H1 (cell line): Measurements from ENCODE around the gene PHF3. TPM values are rescaled to one million over a fixed set of nuclear protein-coding genes. Genes with fewer than 3 reads are reported as not detected.
A peak's percentile ranks its signal among the peaks of the same experiment; 100 is the strongest.

Experiments used
- CTCF ChIA-PET: fragments of 300-600 bp; sonication (Branson Sonifier 250); formaldehyde crosslinking; loops from one replicate; lab custom pipeline; 2021; ENCODE audit not compliant: partially characterized antibody; lab: Charles Lee
- POLR2A ChIA-PET: fragments of 300-600 bp; sonication (Branson Sonifier 250); formaldehyde crosslinking; loops from one replicate; lab custom pipeline; 2021; ENCODE audit warnings: inconsistent platforms; ENCODE audit not compliant: partially characterized antibody; lab: Charles Lee
- DNase-seq, 2 experiments: peaks; one replicate each; pipeline versions ENCODE4 v3.0.0 to v3.0.0-alpha.2; 2010 to 2022; ENCODE audit warnings: low spot score in 2 of 2, low read depth in 1 of 2, mixed read lengths in 1 of 2
- FAIRE-seq: peaks from 2 replicates; lab custom pipeline; 2011; peaks lifted over from hg19 to GRCh38; lab: Jason Lieb, UNC
- H2AFZ ChIP-seq: 2 replicates; pipeline ENCODE4 v1.8.1; 2012; ENCODE audit warnings: low read length, inconsistent platforms
- H2AK5ac ChIP-seq: 2 replicates; pipeline ENCODE4 v1.6.1; 2013; ENCODE audit warnings: low read depth, low read length
- H2BK120ac ChIP-seq: replicated peaks from 2 replicates; pipeline ENCODE3; 2013; ENCODE audit warnings: low read depth, low read length, inconsistent platforms
- H2BK12ac ChIP-seq: 2 replicates; pipeline ENCODE4 v1.6.1; 2013; ENCODE audit warnings: low read depth, low read length
- H2BK15ac ChIP-seq: 2 replicates; pipeline ENCODE4 v1.6.1; 2013; ENCODE audit warnings: low read length
- H2BK20ac ChIP-seq: 2 replicates; pipeline ENCODE4 v1.6.1; 2013; ENCODE audit warnings: low read length
- H2BK5ac ChIP-seq: 2 replicates; pipeline ENCODE4 v1.6.1; 2013; ENCODE audit warnings: low read depth, low read length
- H3K14ac ChIP-seq: 2 replicates; pipeline ENCODE4 v1.6.1; 2013; ENCODE audit warnings: inconsistent platforms; ENCODE audit not compliant: insufficient read length
- H3K18ac ChIP-seq: 2 replicates; pipeline ENCODE4 v1.6.1; 2013; ENCODE audit warnings: low read length; ENCODE audit errors: extremely low read depth
- H3K23ac ChIP-seq: 2 replicates; pipeline ENCODE4 v1.6.1; 2013; ENCODE audit warnings: inconsistent platforms; ENCODE audit not compliant: insufficient read length
- H3K23me2 ChIP-seq: 2 replicates; pipeline ENCODE4 v1.6.1; 2013; ENCODE audit warnings: low read depth, low read length
- H3K27ac ChIP-seq: 2 replicates; pipeline ENCODE4 v1.6.1; 2011; ENCODE audit warnings: low read depth, low read length, inconsistent platforms
- H3K27me3 ChIP-seq, 4 experiments: replicated peaks in 1 of 4; 1 replicate in 1 of 4; 2 replicates in 3 of 4; pipeline versions ENCODE4 v1.6.1 to v1.8.1; 2011 to 2013; ENCODE audit warnings: low read length in 3 of 4, mild to moderate bottlenecking in 3 of 4, inconsistent platforms in 2 of 4, mixed read lengths in 2 of 4, moderate library complexity in 1 of 4; ENCODE audit not compliant: control insufficient read depth in 3 of 4, insufficient read depth in 3 of 4; ENCODE audit errors: extremely low read depth in 1 of 4
- H3K36me3 ChIP-seq, 4 experiments: 2 replicates each; pipeline versions ENCODE4 v1.6.1 to v1.8.1; 2011 to 2013; ENCODE audit warnings: mild to moderate bottlenecking in 4 of 4, low read length in 3 of 4, moderate library complexity in 2 of 4, control low read depth in 1 of 4, inconsistent platforms in 1 of 4; ENCODE audit not compliant: insufficient read depth in 4 of 4, control insufficient read depth in 2 of 4
- H3K4ac ChIP-seq: replicated peaks from 2 replicates; pipeline ENCODE3; 2013; ENCODE audit warnings: low read length, low read depth, mixed read lengths, inconsistent platforms; ENCODE audit not compliant: insufficient read length
- H3K4me1 ChIP-seq, 4 experiments: replicated peaks in 1 of 4; 1 replicate in 1 of 4; 2 replicates in 3 of 4; pipeline versions ENCODE4 v1.6.1 to v1.8.1; 2011 to 2013; ENCODE audit warnings: low read length in 3 of 4, inconsistent platforms in 2 of 4, mixed read lengths in 1 of 4; ENCODE audit not compliant: insufficient read depth in 4 of 4, control insufficient read depth in 3 of 4
- H3K4me2 ChIP-seq, 2 experiments: 2 replicates each; pipeline versions ENCODE4 v1.6.1 to v1.8.1; 2011 to 2013; ENCODE audit warnings: low read depth in 2 of 2, low read length in 2 of 2, control low read depth in 1 of 2, inconsistent platforms in 1 of 2, mild to moderate bottlenecking in 1 of 2; ENCODE audit not compliant: insufficient read depth in 1 of 2
- H3K4me3 ChIP-seq, 4 experiments: fragments of 200-600, 300-600 bp in 1 of 4; sonication (generic), shearing (Covaris generic), sonication (Bioruptor Twin) in 1 of 4; 2 replicates each; pipeline versions ENCODE4 v1.5.1 to v1.8.1; 2011 to 2016; ENCODE audit warnings: low read length in 4 of 4, low read depth in 3 of 4, control low read depth in 2 of 4, inconsistent platforms in 2 of 4, mild to moderate bottlenecking in 2 of 4, mixed read lengths in 1 of 4, moderate library complexity in 1 of 4; ENCODE audit not compliant: insufficient read depth in 2 of 4; ENCODE audit errors: extremely low read depth in 1 of 4
- H3K56ac ChIP-seq: replicated peaks from 2 replicates; pipeline ENCODE3; 2013; ENCODE audit warnings: low read depth, mild to moderate bottlenecking, mixed read lengths, low read length, inconsistent platforms; ENCODE audit not compliant: insufficient read length
- H3K79me1 ChIP-seq: 2 replicates; pipeline ENCODE4 v1.6.1; 2013; ENCODE audit warnings: low read depth, low read length, control low read depth
- H3K79me2 ChIP-seq, 2 experiments: 2 replicates each; pipeline versions ENCODE4 v1.6.1 to v1.8.1; 2012 to 2013; ENCODE audit warnings: low read length in 2 of 2, mild to moderate bottlenecking in 2 of 2, inconsistent platforms in 1 of 2; ENCODE audit not compliant: insufficient read depth in 2 of 2, control insufficient read depth in 1 of 2
- H3K9ac ChIP-seq, 4 experiments: replicated peaks in 1 of 4; 1 replicate in 1 of 4; 2 replicates in 3 of 4; pipeline versions ENCODE4 v1.6.1 to v1.8.1; 2011 to 2013; ENCODE audit warnings: low read depth in 3 of 4, low read length in 3 of 4, control low read depth in 2 of 4, mild to moderate bottlenecking in 2 of 4, moderate library complexity in 2 of 4, inconsistent platforms in 1 of 4; ENCODE audit errors: extremely low read depth in 1 of 4
- H3K9me3 ChIP-seq, 2 experiments: 2 replicates each; pipeline versions ENCODE4 v1.6.1 to v1.8.1; 2012 to 2013; ENCODE audit warnings: mild to moderate bottlenecking in 2 of 2, moderate library complexity in 2 of 2, control low read depth in 1 of 2, inconsistent platforms in 1 of 2, low read depth in 1 of 2, low read length in 1 of 2, mixed read lengths in 1 of 2; ENCODE audit not compliant: insufficient read depth in 2 of 2
- H4K20me1 ChIP-seq, 2 experiments: replicated peaks in 1 of 2; 2 replicates each; pipeline versions ENCODE3 to v1.8.1; 2011 to 2013; ENCODE audit warnings: inconsistent platforms in 2 of 2, low read length in 2 of 2, mild to moderate bottlenecking in 1 of 2; ENCODE audit not compliant: insufficient read depth in 2 of 2, control insufficient read depth in 1 of 2
- H4K5ac ChIP-seq: 2 replicates; pipeline ENCODE4 v1.6.1; 2013; ENCODE audit warnings: low read length, low read depth, mixed read lengths, inconsistent platforms; ENCODE audit not compliant: insufficient read length
- H4K8ac ChIP-seq: 2 replicates; pipeline ENCODE4 v1.8.0; 2013; ENCODE audit warnings: mild to moderate bottlenecking, moderate library complexity, low read length, inconsistent platforms; ENCODE audit not compliant: insufficient read depth; ENCODE audit errors: extremely low read depth
- H4K91ac ChIP-seq: replicated peaks from 2 replicates; pipeline ENCODE3; 2013; ENCODE audit warnings: low read length, mixed read lengths, inconsistent platforms; ENCODE audit not compliant: insufficient read length
- RXRA ChIP-seq: IDR thresholded peaks from 2 replicates; pipeline ENCODE4 v1.6.1; 2011; ENCODE audit warnings: low read depth, mild to moderate bottlenecking, low read length, moderate library complexity; ENCODE audit not compliant: insufficient read depth
- SAP30 ChIP-seq: fragments of 300-600 bp; sonication (generic); IDR thresholded peaks from 2 replicates; pipeline ENCODE4 v1.7.1; 2012; ENCODE audit warnings: low read length, moderate library complexity, mild to moderate bottlenecking, inconsistent platforms; ENCODE audit not compliant: insufficient read depth, insufficient replicate concordance
- WGBS, 2 experiments: shearing (Covaris generic) in 1 of 2; methylation state at CpG; one replicate each; pipeline versions ENCODE4 v1.1.6 to v1.1.7; 2013 to 2015; ENCODE audit warnings: low lambda C conversion rate in 2 of 2, mixed read lengths in 2 of 2, inconsistent platforms in 1 of 2, low coverage in 1 of 2, missing lambda C conversion rate in 1 of 2; ENCODE audit not compliant: insufficient replicate concordance in 2 of 2, insufficient coverage in 1 of 2, insufficient read length in 1 of 2; ENCODE audit errors: extremely low coverage in 1 of 2, missing lambda C conversion rate in 1 of 2; 5-methylcytosine and 5-hydroxymethylcytosine counted together
- polyA plus RNA-seq, 7 experiments: library from polyadenylated mRNA; depleted of rRNA in 3 of 7; stranded (reverse) in 5 of 7; unstranded in 2 of 7; fragments of >200 nt in 5 of 7; fragments of 200-250 nt in 2 of 7; gene quantifications; 1 replicate in 5 of 7; 2 replicates in 1 of 7; 4 replicates in 1 of 7; pipeline versions ENCODE4 v1.2.1 to v1.2.3, GENCODE V29; 2011 to 2013; ENCODE audit warnings: missing spikeins in 2 of 7, mixed read lengths in 2 of 7
- total RNA-seq: library from RNA; stranded (reverse); fragmentation: NEBNext Ultra II Directional; extraction: Animal tissue kit (Norgen Biotek cat#: 25700); gene quantifications from 2 replicates; pipeline ENCODE4 v1.2.1, GENCODE V29; 2021

The PHF3 gene
- total and polyA plus RNA-seq, 2 of the 8 experiments (the other 6 are each of a cell fraction or from before 2014, with no cell fraction given), result 10.1 to 69.3 TPM

DNA sequence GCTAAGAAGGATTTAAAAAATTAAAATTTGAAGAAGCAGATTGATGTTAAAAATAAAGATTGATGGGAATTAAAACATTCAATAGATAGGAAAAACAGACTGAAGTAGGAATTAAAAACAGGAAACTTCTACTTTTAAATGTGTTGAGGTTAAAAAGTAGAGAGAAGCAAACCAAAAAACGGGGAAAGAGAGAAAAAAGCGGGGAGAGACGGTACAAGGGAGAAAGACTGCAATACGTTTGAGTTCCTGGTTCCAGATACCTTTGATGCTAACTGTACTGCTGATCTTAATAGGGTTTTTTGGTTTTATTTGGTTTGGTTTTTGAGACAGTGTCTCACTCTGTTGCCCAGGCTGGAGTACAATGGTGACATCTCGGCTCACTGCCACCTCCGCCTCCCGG lies 36.4 kb upstream of the PHF3 start:
- H4K20me1 ChIP-seq, result no peaks in the 10 kb centered on the region
- no peak for DNase-seq
- H3K27ac ChIP-seq, result no peak overlapping the region
- no peaks in the 10 kb centered on the region for H3K79me1 ChIP-seq
- H3K18ac ChIP-seq, result no peak overlapping the region
- CTCF ChIA-PET, result interaction anchor here (0.6 to 4.4 kb wide), 17 partner anchors 8 to 696 kb away, joined by 3 to 24 read pairs (median 5); partner anchors contain the start of gene PHF3
- no peak overlapping the region for H2BK15ac ChIP-seq
- peaks cover 0 to 5% (median 2%) of the 10 kb centered on the region in 4 experiments; a peak in 3 of 7 replicates for H3K4me1 ChIP-seq
- H2AFZ ChIP-seq, result 0 out of 2 replicates have a peak overlapping the region, but pooled peaks have one; percentile 6
- no peak overlapping the region for H3K9ac ChIP-seq
- H2BK120ac ChIP-seq, result no peak overlapping the region
- H3K4ac ChIP-seq, result no peak overlapping the region
- FAIRE-seq, result no peak
- H4K8ac ChIP-seq, result no peak overlapping the region
- H4K91ac ChIP-seq, result no peak overlapping the region
- no peak overlapping the region for H2BK5ac ChIP-seq
- H2AK5ac ChIP-seq, result no peak overlapping the region
- WGBS, 2 experiments, result 94% methylated on average over 7 of the region's 7 CpGs; no CpG with 5 or more reads in 1 of the 2 experiments
- H3K56ac ChIP-seq, result no peak overlapping the region
- H3K23ac ChIP-seq, result no peak overlapping the region
- peaks cover 5% of the 10 kb centered on the region for H3K23me2 ChIP-seq
- no peak overlapping the region for H4K5ac ChIP-seq
- no peak overlapping the region; a peak in 2 of 4 replicates for H3K4me2 ChIP-seq
- H2BK20ac ChIP-seq, result no peak overlapping the region
- H3K79me2 ChIP-seq, result no peaks in the 10 kb centered on the region
- no peaks in the 10 kb centered on the region for H3K27me3 ChIP-seq
- POLR2A ChIA-PET, result interaction anchor here (0.7 to 3.0 kb wide), 3 partner anchors 26 to 37 kb away, joined by 3 to 26 read pairs (median 21); partner anchors contain the start of gene PHF3
- H3K9me3 ChIP-seq, result no peaks in the 10 kb centered on the region
- no peak overlapping the region for H2BK12ac ChIP-seq
- no peak for TF ChIP-seq RXRA
- TF ChIP-seq SAP30, result no peak
- H3K36me3 ChIP-seq, result no peaks in the 10 kb centered on the region
- H3K4me3 ChIP-seq, result peak overlapping the region in 1 of 4 experiments; percentile 69; a peak in 2 of 8 replicates
- no peak overlapping the region for H3K14ac ChIP-seq
